AG09309 (cell line): ENCODE data around the gene CREG2.

Experiments
- DNase-seq: peaks from one replicate; pipeline ENCODE4 v3.0.0-alpha.2; 2010; ENCODE audit warnings: low read depth
- H3K4me3 ChIP-seq: 2 replicates; pipeline ENCODE4 v1.5.1; 2011; ENCODE audit warnings: mild to moderate bottlenecking, low read depth, low read length, moderate library complexity; ENCODE audit not compliant: control insufficient read depth
- TF ChIP-seq, protein P1 (sequence below): IDR thresholded peaks from 2 replicates; pipeline ENCODE4 v1.5.1; 2011; ENCODE audit warnings: mild to moderate bottlenecking, low read depth, low read length, inconsistent platforms; ENCODE audit not compliant: insufficient read depth, control insufficient read depth; ENCODE audit errors: missing control alignments

CREG2 gene

DNA sequence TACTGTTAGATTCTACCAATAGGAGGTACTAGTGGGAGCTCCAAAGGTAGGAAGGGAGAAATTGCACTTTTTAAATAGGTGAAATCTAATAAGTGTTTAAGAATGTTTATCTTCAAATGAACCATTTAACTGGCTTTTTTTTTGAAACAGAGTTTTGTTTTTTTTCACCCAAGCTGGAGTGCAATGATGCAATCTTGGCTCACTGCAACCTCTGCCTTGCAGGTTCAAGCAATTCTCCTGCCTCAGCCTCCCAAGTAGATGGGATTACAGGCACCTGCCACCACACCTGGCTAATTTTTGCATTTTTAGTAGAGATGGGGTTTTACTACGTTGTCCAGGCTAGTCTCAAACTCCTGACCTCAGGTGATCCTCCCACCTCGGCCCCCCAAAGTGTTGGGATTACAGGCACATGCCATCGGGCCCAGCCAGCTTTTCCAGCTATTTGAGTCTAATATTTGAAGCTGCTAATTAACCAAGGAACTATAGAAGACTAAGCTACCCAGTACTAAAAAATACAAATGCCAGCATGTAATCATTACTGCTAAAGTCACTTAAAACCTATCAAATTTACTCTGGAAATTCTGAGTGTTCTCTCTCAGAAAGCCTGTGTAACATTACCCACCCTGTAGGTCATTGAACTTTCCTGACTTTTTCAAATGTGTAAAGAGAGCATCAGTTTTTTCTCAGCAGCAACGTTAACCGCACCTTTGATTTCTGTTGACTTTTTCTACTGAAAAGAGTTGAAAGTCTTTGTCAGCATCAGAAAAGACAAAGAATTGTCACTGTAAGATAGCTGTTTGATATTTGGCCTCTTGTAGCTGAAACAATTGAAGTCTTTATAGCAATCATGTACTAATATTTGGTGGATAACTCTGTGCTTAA is 54.2 kb downstream of the CREG2 start:
- DNase-seq: no peak
- no peak overlapping the region for H3K4me3 ChIP-seq
- TF ChIP-seq, protein P1, sequence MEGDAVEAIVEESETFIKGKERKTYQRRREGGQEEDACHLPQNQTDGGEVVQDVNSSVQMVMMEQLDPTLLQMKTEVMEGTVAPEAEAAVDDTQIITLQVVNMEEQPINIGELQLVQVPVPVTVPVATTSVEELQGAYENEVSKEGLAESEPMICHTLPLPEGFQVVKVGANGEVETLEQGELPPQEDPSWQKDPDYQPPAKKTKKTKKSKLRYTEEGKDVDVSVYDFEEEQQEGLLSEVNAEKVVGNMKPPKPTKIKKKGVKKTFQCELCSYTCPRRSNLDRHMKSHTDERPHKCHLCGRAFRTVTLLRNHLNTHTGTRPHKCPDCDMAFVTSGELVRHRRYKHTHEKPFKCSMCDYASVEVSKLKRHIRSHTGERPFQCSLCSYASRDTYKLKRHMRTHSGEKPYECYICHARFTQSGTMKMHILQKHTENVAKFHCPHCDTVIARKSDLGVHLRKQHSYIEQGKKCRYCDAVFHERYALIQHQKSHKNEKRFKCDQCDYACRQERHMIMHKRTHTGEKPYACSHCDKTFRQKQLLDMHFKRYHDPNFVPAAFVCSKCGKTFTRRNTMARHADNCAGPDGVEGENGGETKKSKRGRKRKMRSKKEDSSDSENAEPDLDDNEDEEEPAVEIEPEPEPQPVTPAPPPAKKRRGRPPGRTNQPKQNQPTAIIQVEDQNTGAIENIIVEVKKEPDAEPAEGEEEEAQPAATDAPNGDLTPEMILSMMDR: no peak

DNA sequence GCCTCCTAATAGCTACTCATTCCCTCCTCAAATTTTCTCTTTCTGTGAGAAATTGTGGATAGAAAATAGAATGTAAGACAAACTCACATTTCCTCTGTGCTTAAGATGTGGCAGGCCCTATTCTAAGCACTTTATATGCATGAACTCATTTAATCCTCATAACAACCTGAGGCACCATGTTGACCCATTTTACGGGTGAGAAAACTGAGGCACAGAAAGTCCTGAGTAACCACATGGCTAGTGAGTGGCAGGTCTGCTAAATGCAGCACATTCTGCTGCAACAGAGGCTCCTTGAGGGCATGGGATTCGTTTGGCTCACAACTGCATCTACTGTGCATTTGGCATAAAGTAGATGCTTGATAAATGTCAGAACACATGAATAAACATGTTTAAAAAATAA is 56.1 kb downstream of the CREG2 start:
- no peak for DNase-seq
- H3K4me3 ChIP-seq: no peak overlapping the region
- TF ChIP-seq, protein P1: no peak

DNA sequence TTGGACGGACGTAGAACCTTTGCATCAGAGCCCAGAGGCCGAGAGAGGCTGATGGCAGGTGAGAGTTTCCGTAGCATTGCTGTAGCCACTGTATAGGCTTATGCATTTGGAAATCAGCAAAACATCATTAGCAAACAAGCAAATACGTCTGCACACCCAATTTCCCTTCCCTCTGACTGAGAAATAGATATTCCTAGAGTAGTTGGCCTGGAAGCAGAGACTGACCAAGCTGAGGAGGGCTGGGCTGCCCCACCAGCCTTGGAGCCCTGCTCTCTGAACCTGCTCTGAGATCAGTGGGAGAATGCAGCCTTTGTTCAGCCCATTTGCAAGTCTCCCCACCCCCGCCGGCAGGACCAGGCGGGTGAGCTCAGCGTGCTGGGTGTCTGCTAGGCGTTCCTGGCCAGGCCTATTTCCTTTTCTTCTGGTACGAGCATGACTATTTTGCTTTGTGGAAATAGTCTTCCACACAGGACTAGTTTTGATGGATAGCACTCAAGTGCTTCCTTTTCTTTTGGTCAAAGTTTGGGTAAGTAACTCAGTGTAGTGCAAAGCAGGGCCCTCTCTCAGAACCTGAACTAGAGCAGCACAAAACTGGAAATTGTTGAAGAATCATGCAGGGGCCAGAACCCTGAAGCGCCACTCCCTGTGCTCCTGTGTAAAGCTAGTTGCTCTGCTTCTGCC is 56.9 kb downstream of the CREG2 start:
- H3K4me3 ChIP-seq: no peak overlapping the region
- TF ChIP-seq, protein P1: no peak

DNA sequence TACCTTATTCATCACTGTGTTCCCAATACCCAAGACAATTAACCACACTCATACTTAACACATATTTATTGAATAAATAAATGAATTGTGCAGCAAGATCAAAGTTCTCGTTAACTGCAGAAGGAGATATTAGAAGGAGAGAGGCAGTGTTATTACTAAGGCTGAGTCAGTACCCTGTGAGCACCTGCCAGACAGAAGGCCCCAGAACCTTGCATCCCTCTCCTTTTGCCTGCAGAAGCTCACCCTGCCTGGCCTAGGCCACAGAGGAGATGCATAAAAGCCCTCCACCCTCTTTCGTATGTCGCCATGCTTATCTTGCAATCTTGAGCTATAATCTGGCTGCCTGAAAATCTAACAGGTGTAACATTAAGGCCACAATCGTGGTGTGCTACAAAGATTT is 58.3 kb downstream of the CREG2 start:
- H3K4me3 ChIP-seq: no peak overlapping the region
- TF ChIP-seq, protein P1: no peak
- DNase-seq: no peak

More for the DNA sequence above, 56.9 kb downstream of the CREG2 start:
- DNase-seq: no peak

DNA sequence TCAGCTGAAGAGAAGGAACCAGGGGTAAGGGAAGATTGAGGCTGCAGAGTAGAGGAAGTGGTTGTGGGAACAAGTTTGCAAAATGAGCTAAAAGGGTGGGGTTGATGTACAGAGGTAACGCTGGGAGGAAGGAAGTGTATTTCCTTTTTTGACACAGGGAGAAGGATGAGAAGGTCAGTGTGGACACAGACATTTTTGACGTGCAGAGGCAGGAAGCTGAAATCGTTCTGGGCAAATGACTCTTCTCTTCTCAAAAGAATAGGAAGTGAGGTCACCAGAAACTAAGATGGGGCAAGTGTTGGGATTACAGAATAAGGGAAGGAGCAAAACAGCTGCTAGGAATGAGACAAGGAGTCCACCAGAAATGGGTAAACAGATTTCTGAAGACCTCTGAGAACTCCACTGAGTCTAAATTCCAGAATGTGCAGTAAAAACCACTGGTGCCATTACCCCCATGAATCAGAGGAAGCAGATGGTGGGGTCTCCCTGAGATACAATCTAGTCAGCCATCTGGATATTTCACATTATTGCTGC is 58.8 kb downstream of the CREG2 start:
- no peak overlapping the region for H3K4me3 ChIP-seq
- TF ChIP-seq, protein P1: no peak
- DNase-seq: no peak

DNA sequence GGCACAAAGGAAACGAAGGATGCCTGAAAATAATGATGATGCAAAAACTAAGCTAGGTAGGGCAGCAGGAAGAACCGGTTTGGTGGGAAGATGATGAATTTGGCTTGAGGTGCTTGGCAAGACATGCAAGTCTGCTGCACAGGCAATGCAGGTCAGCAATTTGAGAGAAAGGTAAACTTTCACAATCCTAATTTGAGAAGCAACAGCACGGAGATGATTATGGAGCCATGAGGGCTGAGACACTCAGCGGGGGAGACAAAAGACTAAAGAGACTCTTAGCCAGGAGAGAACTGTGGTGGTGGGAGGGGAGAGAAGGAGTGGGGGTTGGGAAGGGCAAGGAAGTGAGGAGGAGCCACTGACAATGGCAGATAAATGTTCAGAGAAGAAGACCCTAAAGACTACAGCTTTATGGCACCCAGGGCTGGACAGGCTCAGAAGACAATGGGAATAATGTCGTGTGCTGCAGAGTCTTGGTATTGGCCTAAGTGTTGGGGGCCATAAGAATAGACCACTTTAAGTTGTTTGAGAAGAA is 59.4 kb downstream of the CREG2 start:
- TF ChIP-seq, protein P1: no peak
- no peak overlapping the region for H3K4me3 ChIP-seq
- DNase-seq: no peak
